K562 (cell line): ENCODE data around the gene GPC2. TPM values are rescaled to one million over a fixed set of nuclear protein-coding genes. Genes with fewer than 3 reads are reported as not detected.

Source experiments
- CHD7 ChIP-seq: fragments of 200-600 bp; sonication (generic); IDR thresholded peaks from one replicate; pipeline ENCODE4 v1.6.1; 2012; ENCODE audit warnings: mild to moderate bottlenecking, low read depth, low read length, inconsistent platforms
- FOXO4 ChIP-seq: fragments of 450-650 bp; formaldehyde crosslinking; IDR thresholded peaks from 2 replicates; pipeline ENCODE4 v1.4.0; 2020; ENCODE audit warnings: mild to moderate bottlenecking, moderate library complexity
- MECOM ChIP-seq: fragments of 250-450 bp; sonication (Bioruptor Pico); IDR thresholded peaks from 2 replicates; pipeline ENCODE4 v1.8.0; 2022; ENCODE audit warnings: inconsistent platforms
- MEIS2 ChIP-seq: fragments of 450-650 bp; IDR thresholded peaks from 2 replicates; pipeline ENCODE4 v1.6.1; 2014; ENCODE audit warnings: mild to moderate bottlenecking; ENCODE audit not compliant: partially characterized antibody
- NCOR1 ChIP-seq: fragments of 450-650 bp; IDR thresholded peaks from 2 replicates; pipeline ENCODE4 v1.6.1; 2016; ENCODE audit warnings: mild to moderate bottlenecking, moderate library complexity
- NFIC ChIP-seq: fragments of 450-650 bp; IDR thresholded peaks from 2 replicates; pipeline ENCODE4 v1.6.1; 2017; ENCODE audit warnings: mild to moderate bottlenecking, inconsistent platforms
- ZNF124 ChIP-seq: sonication (generic); formaldehyde crosslinking; IDR thresholded peaks from 2 replicates; pipeline ENCODE4 v1.8.1; 2022; ENCODE audit warnings: missing genetic modification reagents
- polyA plus RNA-seq, 8 experiments: library from polyadenylated mRNA; depleted of rRNA in 4 of 8; stranded (reverse) in 5 of 8; unstranded in 3 of 8; fragments of >200 nt; fragmentation: Nextera tagmentation in 2 of 8; fragmentation: Illumina TruSeq in 1 of 8; extraction: Ambion mirVana in 2 of 8; extraction: Trizol in 1 of 8; gene quantifications; 2 replicates each; pipeline versions ENCODE4 v1.2.1 to v1.2.3, GENCODE V29; 2011 to 2014; ENCODE audit warnings: inconsistent platforms in 1 of 8, missing spikeins in 1 of 8
- total RNA-seq, 7 experiments: library from RNA; depleted of rRNA in 6 of 7; stranded (reverse); fragments of >200 nt in 6 of 7; fragmentation: Illumina TruSeq in 2 of 7; extraction: Trizol in 2 of 7; gene quantifications; 2 replicates each; pipeline versions ENCODE4 v1.2.1 to v1.2.3, GENCODE V29; 2011 to 2021; ENCODE audit warnings: low replicate concordance in 1 of 7
- TF ChIP-seq, protein P1 (sequence below): fragments of 250-450 bp; sonication (Bioruptor Pico); IDR thresholded peaks from 2 replicates; pipeline ENCODE4 v1.4.0; 2020; ENCODE audit warnings: mild to moderate bottlenecking, moderate library complexity
- TF ChIP-seq, protein P2 (sequence below), 2 experiments: IDR thresholded peaks; 2 replicates each; pipeline ENCODE4 v1.6.1; 2012; ENCODE audit warnings: improper control_type of control experiment in 2 of 2, low read depth in 2 of 2, low read length in 2 of 2, borderline replicate concordance in 1 of 2

The GPC2 gene
- total and polyA plus RNA-seq, 9 of the 15 experiments (the other 6 are each of a cell fraction or from before 2014, with no cell fraction given) = 0.06 to 7.7 (median 1.4) TPM; not detected in 1

GRCh38 chr7:100208911-100209408, 31.8 kb upstream of the GPC2 start (continued):
- TF ChIP-seq, protein P1, sequence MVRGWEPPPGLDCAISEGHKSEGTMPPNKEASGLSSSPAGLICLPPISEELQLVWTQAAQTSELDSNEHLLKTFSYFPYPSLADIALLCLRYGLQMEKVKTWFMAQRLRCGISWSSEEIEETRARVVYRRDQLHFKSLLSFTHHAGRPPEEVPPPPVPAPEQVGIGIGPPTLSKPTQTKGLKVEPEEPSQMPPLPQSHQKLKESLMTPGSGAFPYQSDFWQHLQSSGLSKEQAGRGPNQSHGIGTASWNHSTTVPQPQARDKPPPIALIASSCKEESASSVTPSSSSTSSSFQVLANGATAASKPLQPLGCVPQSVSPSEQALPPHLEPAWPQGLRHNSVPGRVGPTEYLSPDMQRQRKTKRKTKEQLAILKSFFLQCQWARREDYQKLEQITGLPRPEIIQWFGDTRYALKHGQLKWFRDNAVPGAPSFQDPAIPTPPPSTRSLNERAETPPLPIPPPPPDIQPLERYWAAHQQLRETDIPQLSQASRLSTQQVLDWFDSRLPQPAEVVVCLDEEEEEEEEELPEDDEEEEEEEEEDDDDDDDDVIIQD = no peak
- peak; percentile 76 for TF ChIP-seq NFIC
- no peak for TF ChIP-seq MECOM (CRISPR knock-in tag)
- no peak for TF ChIP-seq CHD7
- no peak for TF ChIP-seq FOXO4
- no peak for TF ChIP-seq ZNF124 (CRISPR knock-in tag)
- peak; percentile 51 for TF ChIP-seq MEIS2
- no peak for TF ChIP-seq NCOR1
- TF ChIP-seq, protein P2, sequence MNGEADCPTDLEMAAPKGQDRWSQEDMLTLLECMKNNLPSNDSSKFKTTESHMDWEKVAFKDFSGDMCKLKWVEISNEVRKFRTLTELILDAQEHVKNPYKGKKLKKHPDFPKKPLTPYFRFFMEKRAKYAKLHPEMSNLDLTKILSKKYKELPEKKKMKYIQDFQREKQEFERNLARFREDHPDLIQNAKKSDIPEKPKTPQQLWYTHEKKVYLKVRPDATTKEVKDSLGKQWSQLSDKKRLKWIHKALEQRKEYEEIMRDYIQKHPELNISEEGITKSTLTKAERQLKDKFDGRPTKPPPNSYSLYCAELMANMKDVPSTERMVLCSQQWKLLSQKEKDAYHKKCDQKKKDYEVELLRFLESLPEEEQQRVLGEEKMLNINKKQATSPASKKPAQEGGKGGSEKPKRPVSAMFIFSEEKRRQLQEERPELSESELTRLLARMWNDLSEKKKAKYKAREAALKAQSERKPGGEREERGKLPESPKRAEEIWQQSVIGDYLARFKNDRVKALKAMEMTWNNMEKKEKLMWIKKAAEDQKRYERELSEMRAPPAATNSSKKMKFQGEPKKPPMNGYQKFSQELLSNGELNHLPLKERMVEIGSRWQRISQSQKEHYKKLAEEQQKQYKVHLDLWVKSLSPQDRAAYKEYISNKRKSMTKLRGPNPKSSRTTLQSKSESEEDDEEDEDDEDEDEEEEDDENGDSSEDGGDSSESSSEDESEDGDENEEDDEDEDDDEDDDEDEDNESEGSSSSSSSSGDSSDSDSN (IDR thresholded peaks at IDR 0.05; ENCODE audit: borderline replicate concordance in 1 of 2, low read depth in 2 of 2, low read length in 2 of 2) = no peak
